CD4-positive, alpha-beta T cell treated with Interleukin-15 for 4 hours (primary cell): ENCODE data around the gene VAPA.

Experiments
- DNase-seq: peaks from one replicate; pipeline ENCODE4 v3.0.0-alpha.2; 2020; ENCODE audit warnings: low spot score

VAPA gene

GRCh38 chr18:9974279-9974915, 60.6 kb downstream of the VAPA start:
- DNase-seq, result no peak

GRCh38 chr18:9975658-9976057, 61.8 kb downstream of the VAPA start:
- no peak for DNase-seq

- DNase-seq, result no peak
Observed at GRCh38 chr18:9982711-9983110, 68.9 kb downstream of the VAPA start.

- no peak for DNase-seq
Observed at GRCh38 chr18:9984080-9984479, 70.3 kb downstream of the VAPA start.

- no peak for DNase-seq
Observed at GRCh38 chr18:9985641-9986040, 71.8 kb downstream of the VAPA start.

DNA sequence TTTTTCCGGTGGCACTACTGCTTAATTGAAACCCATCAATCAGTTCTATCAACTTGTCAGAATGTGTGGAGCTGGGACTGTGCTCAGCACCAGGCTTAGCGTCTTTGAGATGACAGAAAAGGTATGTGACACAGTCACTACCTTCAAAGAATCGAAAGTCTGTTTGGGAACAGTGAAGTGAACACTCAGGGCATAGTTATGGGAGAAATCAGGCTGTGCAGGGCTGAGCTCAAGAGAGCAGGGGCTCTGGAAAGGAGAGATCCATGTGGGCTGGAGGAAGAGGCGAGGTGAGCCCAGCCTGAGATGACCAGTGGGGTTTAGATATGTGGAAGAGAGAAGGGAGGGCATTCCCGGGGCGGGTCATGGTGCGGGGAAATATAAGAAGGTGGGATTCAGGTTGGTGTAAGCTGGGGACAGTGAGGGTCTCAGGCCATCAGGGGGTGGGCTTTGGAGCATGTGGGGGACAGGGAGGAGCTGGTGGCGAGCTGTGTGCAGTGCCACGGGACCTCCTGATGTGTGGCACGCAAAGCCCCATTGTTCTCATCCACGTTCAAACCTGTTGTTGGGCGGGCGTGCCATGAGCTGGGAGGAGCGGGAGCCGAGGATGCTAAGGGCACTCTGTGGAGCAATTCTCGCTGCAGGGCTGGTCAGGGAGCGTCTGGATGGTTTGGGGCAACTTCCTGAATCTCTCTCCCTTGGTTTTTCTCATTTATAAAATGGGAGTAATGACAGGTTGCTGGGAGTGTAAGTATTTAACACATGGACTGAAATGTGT, 72.5 kb downstream of the VAPA start:
- no peak for DNase-seq

DNA sequence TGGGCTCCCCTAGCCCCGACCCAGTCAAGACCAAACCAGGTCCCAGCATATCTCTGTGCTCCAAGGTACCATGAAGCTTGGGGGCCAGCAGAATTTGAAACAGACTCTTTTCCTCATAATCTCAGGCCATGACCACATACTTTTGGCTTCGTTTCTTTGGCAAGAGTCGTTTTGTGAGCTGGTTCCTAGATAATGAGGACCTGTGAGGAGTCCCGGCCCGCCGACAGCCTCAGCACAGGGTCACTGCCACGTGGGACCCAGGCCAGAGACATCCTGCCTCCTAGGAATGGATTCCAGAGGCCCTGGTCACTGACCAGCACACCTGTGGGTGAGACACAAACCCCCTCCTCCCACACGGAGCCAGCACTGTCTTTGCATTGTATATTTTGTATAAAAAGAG, 73.5 kb downstream of the VAPA start:
- DNase-seq, result no peak

DNA sequence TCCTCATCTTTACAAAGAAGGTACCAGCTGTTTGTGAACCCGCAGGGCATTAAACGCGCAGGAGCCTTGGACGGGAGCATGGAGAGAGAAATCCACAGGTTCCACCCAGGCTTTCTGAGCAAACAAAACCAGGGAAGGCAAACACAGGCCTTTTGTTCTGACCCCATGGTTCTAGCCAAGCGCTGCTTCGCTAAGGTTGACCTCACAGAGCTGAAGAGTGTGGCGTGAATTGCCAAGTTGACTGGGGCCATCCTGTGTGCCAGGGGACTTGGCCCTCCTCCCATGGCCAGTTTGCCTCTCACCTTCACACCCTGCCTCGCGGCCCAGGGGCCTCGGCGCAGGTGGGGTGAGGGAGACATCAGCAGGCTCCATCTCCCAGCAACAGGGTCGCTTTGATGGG, 74.1 kb downstream of the VAPA start:
- DNase-seq, result no peak

GRCh38 chr18:9988665-9989064, 74.8 kb downstream of the VAPA start:
- no peak for DNase-seq

- DNase-seq, result no peak
Observed at GRCh38 chr18:9989481-9989880, 75.7 kb downstream of the VAPA start.

DNA sequence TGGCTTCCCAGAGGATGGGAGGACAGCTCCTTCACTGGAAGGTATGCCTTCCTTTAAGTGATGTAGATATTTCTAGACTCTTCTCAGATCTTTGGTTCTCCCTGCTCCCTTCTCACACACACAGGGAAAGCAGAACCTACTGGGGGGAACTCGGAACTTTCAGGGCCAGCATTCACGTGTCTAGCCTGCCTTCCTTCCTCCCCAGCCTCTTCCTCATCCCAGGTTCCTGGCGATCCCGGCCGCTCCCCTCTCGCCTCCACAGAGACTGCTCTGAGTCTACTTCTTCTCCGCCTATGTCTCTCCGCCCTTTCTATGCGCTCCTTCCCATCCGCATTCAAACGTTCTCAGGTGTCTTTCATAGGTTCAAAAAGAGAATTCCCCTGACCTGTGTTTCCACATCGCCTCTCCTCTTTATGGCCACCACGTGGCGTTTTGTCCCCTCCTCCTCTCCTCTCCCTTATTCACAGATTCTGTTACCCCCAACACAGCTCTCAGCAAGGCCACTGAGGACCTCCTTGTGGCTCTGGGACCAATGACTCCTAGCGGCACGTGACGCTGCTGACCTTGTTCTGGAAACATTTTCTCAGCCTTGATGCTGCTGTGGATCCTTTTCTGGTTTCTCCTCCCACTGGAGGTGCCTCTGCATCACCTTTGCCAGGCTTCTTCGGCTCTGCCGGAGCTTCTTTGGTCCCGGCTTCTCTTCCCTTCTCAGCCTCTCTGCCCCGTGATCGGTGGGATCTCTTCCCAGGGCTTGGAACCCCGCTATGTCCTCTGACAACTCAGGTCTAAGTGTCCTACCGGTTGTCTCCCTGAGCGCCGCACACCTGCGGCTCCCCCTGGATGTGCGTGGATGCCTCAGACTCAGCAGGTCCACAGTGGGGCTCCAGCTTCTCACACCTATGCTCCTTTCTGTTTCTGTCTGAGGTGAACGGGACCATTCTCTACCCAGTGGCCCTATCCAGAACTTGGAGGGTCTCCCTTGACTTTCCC, 77.5 kb downstream of the VAPA start:
- no peak for DNase-seq

DNA sequence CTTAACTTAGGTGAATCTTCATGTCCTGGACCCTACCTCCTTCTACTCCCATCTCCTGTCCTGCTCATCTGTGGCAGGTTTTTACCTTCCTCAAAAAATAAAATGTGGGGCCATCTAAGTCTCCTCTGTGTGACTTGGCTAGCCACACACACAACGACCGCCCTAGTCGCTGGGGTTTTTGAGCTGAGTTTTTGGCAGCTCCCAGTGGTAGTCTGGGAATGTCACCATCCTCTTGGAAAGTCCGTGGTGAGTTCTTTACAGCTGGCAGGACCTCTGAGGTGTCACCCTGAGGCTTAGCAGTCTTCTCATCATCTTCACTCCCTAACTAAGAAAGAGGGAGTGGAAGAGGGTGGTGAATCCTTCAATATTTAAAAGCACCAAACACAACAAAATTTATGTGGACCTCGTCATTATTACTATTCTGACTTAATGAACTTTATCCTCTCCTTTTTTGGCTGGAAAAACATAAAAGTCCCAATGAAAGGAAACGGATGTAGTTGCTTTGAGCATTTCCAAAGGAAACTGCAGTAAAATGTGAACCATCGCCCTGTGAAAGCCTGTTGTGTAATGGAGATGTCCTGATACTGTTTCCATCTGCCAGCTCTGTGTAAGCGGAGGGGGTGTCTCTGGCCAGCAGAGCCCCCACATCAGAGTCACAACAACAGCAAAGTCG, 78.6 kb downstream of the VAPA start:
- DNase-seq, result no peak

GRCh38 chr18:9992973-9993520, 79.2 kb downstream of the VAPA start:
- DNase-seq, result no peak

- DNase-seq, result no peak
Observed at GRCh38 chr18:9993521-9994025, 79.8 kb downstream of the VAPA start.

DNA sequence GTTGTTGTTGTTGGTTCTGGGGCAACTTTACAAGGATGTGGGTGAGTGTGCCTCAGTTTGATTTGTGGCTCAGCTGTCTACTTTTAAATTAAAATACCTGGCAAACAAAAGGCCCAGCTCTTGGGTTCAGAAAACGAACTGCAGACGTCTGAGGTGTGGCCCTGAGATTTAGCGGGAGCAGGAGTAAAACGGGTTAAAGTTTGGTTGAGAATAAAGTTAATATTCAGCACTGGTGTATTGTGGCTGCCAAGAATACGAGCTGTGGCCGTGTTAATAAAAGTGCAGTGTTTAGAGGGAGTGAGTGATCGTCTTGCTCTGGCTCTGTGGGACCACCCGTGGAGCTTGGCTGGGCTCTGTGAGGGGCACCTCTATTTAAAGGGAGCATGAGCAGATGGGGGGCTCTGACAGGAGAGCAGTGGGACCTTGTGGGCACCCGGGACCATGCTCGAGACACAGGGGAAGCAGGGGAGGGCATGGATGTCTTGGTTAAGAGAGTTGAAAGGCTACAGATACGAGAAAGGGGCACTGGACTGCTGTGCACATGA, 80.3 kb downstream of the VAPA start:
- no peak for DNase-seq

GRCh38 chr18:9994701-9995235, 81.0 kb downstream of the VAPA start:
- DNase-seq, result no peak

- no peak for DNase-seq
Observed at GRCh38 chr18:9995631-9996030, 81.8 kb downstream of the VAPA start.

- no peak for DNase-seq
Observed at GRCh38 chr18:9996094-9996493, 82.3 kb downstream of the VAPA start.

- DNase-seq, result no peak
Observed at GRCh38 chr18:9997711-9998110, 83.9 kb downstream of the VAPA start.

DNA sequence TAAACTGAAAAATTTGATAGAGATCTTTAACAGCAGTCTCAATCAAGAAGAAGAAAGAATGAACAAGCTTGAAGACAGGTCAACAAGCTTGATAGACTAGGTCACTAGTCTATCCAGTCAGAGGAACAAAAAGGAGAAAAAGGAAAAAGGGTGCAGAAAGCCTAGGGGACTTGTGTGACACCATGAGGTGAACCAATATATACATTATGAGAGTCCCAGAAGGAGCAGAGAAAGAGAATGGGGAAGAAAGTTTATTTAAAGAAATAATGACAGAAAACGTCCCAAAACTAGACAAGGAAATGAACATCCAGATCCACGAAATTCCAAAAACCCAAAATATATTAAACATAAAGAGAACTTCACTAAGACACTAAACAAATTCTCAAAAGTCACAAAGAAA, 84.5 kb downstream of the VAPA start:
- DNase-seq, result no peak

DNA sequence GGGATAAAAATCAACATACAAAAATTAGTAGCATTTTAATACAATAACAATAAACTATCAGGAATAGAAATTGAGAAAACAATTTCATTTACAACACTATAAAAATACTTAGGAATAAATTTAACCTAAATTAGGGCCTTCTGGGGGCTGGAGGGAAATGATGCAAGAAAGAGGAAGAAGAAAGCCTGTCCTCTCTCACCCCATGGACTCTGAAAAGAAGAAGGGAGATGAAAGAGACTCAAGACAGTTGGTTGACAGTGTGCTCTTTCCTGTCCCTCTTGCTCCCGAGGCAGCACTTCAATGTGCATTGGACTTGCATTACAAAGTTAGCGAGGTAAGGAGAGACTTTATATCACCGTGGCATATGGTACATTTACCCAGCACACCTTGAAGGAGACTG, 88.5 kb downstream of the VAPA start:
- DNase-seq, result no peak
